ENCODE data around the gene GAD1.

- TF ChIP-seq POLR2A (IDR thresholded peaks at IDR 0.05) (no peak), CTCF (IDR thresholded peaks at IDR 0.05) (no peak)
These were observed 69.7 kb downstream of the GAD1 start for GRCh38 chr2:170886386-170886785.

All from testis (tissue), 2 donors.